ENCODE data around the gene LDB3. TPM values are rescaled to one million over a fixed set of nuclear protein-coding genes. Genes with fewer than 3 reads are reported as not detected.
A peak's percentile ranks its signal among the peaks of the same experiment; 100 is the strongest.
"Not testable (repeated sequence)": the region's sequence is repeated elsewhere in the genome, so short reads cannot be mapped to it uniquely, and the experiment has no call there.

The LDB3 gene
- total RNA-seq, 2 experiments from 2014 or later = 0.07 to 0.09 TPM

GRCh38 chr10:86644152-86644793 is 24.0 kb upstream of the LDB3 start:
- no peak overlapping the region for H3K4me3 Mint-ChIP-seq
- DNase-seq (peak; percentile 39), ATAC-seq (peak; percentile 58)
- no peak for TF ChIP-seq CTCF (IDR thresholded peaks at IDR 0.05)
- H3K4me1 Mint-ChIP-seq (ENCODE audit: low read depth) = peaks cover 12% of the 10 kb centered on the region
- H3K9me3 Mint-ChIP-seq = peaks cover 3% of the 10 kb centered on the region
- ChIA-PET CTCF (interaction anchor here (1.0 to 1.6 kb wide), 3 partner anchors 10 to 244 kb away, joined by 3 to 6 read pairs (median 3); no protein-coding TSS in a partner anchor), POLR2A (interaction anchor here (0.9 kb wide), 1 partner anchor 40 kb away, joined by 3 read pairs; no protein-coding TSS in a partner anchor)
- intact Hi-C loops (cut with micrococcal nuclease) = no loop called here
- peaks cover 9% of the 10 kb centered on the region for H3K27me3 Mint-ChIP-seq
- no peaks in the 10 kb centered on the region for H3K36me3 Mint-ChIP-seq (ENCODE audit: low read depth)
- H3K27ac Mint-ChIP-seq = no peak overlapping the region

- ATAC-seq = no peak
- Mint-ChIP-seq H3K9me3 (peaks cover 3% of the 10 kb centered on the region), H3K27me3 (peaks cover 7% of the 10 kb centered on the region), H3K27ac (no peak overlapping the region), H3K4me3 (no peak overlapping the region), H3K4me1 (ENCODE audit: low read depth) (peaks cover 12% of the 10 kb centered on the region), H3K36me3 (ENCODE audit: low read depth) (no peaks in the 10 kb centered on the region)
- CTCF ChIA-PET = interaction anchor here (1.0 to 1.6 kb wide), 3 partner anchors 10 to 245 kb away, joined by 3 to 6 read pairs (median 3); no protein-coding TSS in a partner anchor
- intact Hi-C loops (cut with micrococcal nuclease) = no loop called here
- POLR2A ChIA-PET = interaction anchor here (0.9 kb wide), 1 partner anchor 40 kb away, joined by 3 read pairs; no protein-coding TSS in a partner anchor
- no peak for DNase-seq
- TF ChIP-seq CTCF (IDR thresholded peaks at IDR 0.05) = no peak
These were observed 23.4 kb upstream of the LDB3 start for GRCh38 chr10:86644794-86645445.

GRCh38 chr10:86645621-86646165 is 22.6 kb upstream of the LDB3 start:
- DNase-seq; H3K27ac Mint-ChIP-seq; H3K4me3 Mint-ChIP-seq; H3K36me3 Mint-ChIP-seq (ENCODE audit: low read depth); ATAC-seq; H3K27me3 Mint-ChIP-seq; H3K9me3 Mint-ChIP-seq; POLR2A ChIA-PET; intact Hi-C loops (cut with micrococcal nuclease): not testable (repeated sequence)
- H3K4me1 Mint-ChIP-seq (ENCODE audit: low read depth) = peaks cover 12% of the 10 kb centered on the region
- CTCF ChIA-PET = interaction anchor here (1.0 kb wide), 1 partner anchor 17 kb away, joined by 3 read pairs; no protein-coding TSS in a partner anchor

GRCh38 chr10:86646532-86646931 is 21.8 kb upstream of the LDB3 start:
- Mint-ChIP-seq H3K4me3 (no peak overlapping the region), H3K27me3 (peaks cover 4% of the 10 kb centered on the region), H3K27ac (no peak overlapping the region), H3K4me1 (ENCODE audit: low read depth) (peaks cover 12% of the 10 kb centered on the region), H3K36me3 (ENCODE audit: low read depth) (no peaks in the 10 kb centered on the region), H3K9me3 (peaks cover 2% of the 10 kb centered on the region)
- intact Hi-C loops (cut with micrococcal nuclease) = no loop called here
- no peak for TF ChIP-seq CTCF (IDR thresholded peaks at IDR 0.05)
- ChIA-PET POLR2A (no interaction called here), CTCF (no interaction called here)
- ATAC-seq (no peak), DNase-seq (no peak)

- no peak for ATAC-seq
- Mint-ChIP-seq H3K27ac (no peak overlapping the region), H3K9me3 (no peaks in the 10 kb centered on the region), H3K4me3 (no peak overlapping the region), H3K4me1 (ENCODE audit: low read depth) (peaks cover 12% of the 10 kb centered on the region), H3K27me3 (peaks cover 2% of the 10 kb centered on the region), H3K36me3 (ENCODE audit: low read depth) (no peaks in the 10 kb centered on the region)
- no peak for DNase-seq
- TF ChIP-seq CTCF (IDR thresholded peaks at IDR 0.05) = no peak
- CTCF ChIA-PET = no interaction called here
- intact Hi-C loops (cut with micrococcal nuclease) = no loop called here
- POLR2A ChIA-PET = no interaction called here
These were observed 21.4 kb upstream of the LDB3 start for GRCh38 chr10:86646933-86647332.

Data from activated CD8-positive, alpha-beta T cell treated with anti-CD3 and anti-CD28 coated beads for 36 hours (primary cell).